ENCODE data around the gene PLTP.
"Not testable (repeated sequence)": the region's sequence is repeated elsewhere in the genome, so short reads cannot be mapped to it uniquely, and the experiment has no call there.

Gene PLTP

DNA sequence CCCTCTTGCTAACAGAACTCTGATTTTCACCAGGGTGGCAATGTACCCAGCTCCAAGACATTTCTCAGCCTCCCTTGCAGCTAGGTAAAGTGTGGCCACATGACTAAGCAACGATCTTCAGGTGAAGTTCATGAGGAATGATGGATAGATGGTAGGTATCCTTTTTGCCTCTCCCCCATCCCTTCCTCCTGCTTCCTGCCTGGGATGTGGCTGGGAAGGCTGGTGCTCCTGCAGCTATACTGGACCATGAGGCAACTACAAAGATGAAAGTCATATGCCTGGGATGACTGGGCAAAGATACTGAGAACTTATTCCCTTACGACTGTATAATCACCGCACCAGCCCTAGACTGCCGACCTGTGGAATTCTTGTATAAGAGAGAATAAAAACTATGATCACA is 46.6 kb upstream of the PLTP start:
- H3K36me3 ChIP-seq (ENCODE audit: low read length): peaks cover 11% of the 10 kb centered on the region
- TF ChIP-seq EZH2phosphoT487 (conservative IDR thresholded peaks at IDR 0.05; ENCODE audit: low read length): no peak
- no peak for TF ChIP-seq CTCF (IDR thresholded peaks at IDR 0.05; ENCODE audit: insufficient read depth, low read length, poor library complexity, severe bottlenecking)
- H3K9me3 ChIP-seq (ENCODE audit: insufficient read depth, low read length): no peaks in the 10 kb centered on the region
- H3F3A ChIP-seq (ENCODE audit: insufficient read depth): no peaks in the 10 kb centered on the region
- no peaks in the 10 kb centered on the region for H3K79me2 ChIP-seq (ENCODE audit: insufficient read depth, low read length)
- no peak overlapping the region for H3K27ac ChIP-seq (ENCODE audit: low read depth, low read length)
- H3K27me3 ChIP-seq (ENCODE audit: low read length): no peaks in the 10 kb centered on the region
- H3K4me2 ChIP-seq (ENCODE audit: low read depth, low read length, poor library complexity, severe bottlenecking): no peak overlapping the region
- no peaks in the 10 kb centered on the region for H3K9me2 ChIP-seq (replicated peaks; ENCODE audit: insufficient read depth, low read length)
- no peaks in the 10 kb centered on the region for H4K20me1 ChIP-seq (ENCODE audit: low read depth, low read length)
- H2AFZ ChIP-seq (ENCODE audit: low read depth, low read length, severe bottlenecking): no peak overlapping the region
- no peak overlapping the region for H3K4me3 ChIP-seq (ENCODE audit: insufficient read depth, low read length, poor library complexity, severe bottlenecking)
- no peak overlapping the region for H3K9ac ChIP-seq (ENCODE audit: low read length)

GRCh38 chr20:45957021-45957941 is 45.3 kb upstream of the PLTP start:
- Histone ChIP-seq H4K20me1 (ENCODE audit: low read depth, low read length) (no peaks in the 10 kb centered on the region), H3K36me3 (ENCODE audit: low read length) (peaks cover 11% of the 10 kb centered on the region), H3K4me3 (ENCODE audit: insufficient read depth, low read length, poor library complexity, severe bottlenecking) (no peak overlapping the region), H3K79me2 (ENCODE audit: insufficient read depth, low read length) (no peaks in the 10 kb centered on the region), H3K9me2 (replicated peaks; ENCODE audit: insufficient read depth, low read length) (no peaks in the 10 kb centered on the region), H3K27me3 (ENCODE audit: low read length) (no peaks in the 10 kb centered on the region), H3K27ac (ENCODE audit: low read depth, low read length) (no peak overlapping the region), H2AFZ (ENCODE audit: low read depth, low read length, severe bottlenecking) (no peak overlapping the region), H3F3A (ENCODE audit: insufficient read depth) (no peaks in the 10 kb centered on the region), H3K4me2 (ENCODE audit: low read depth, low read length, poor library complexity, severe bottlenecking) (no peak overlapping the region), H3K9me3 (ENCODE audit: insufficient read depth, low read length) (no peaks in the 10 kb centered on the region), H3K9ac (ENCODE audit: low read length) (no peak overlapping the region)
- no peak for TF ChIP-seq CTCF (IDR thresholded peaks at IDR 0.05; ENCODE audit: insufficient read depth, low read length, poor library complexity, severe bottlenecking)
- TF ChIP-seq EZH2phosphoT487 (conservative IDR thresholded peaks at IDR 0.05; ENCODE audit: low read length): no peak

DNA sequence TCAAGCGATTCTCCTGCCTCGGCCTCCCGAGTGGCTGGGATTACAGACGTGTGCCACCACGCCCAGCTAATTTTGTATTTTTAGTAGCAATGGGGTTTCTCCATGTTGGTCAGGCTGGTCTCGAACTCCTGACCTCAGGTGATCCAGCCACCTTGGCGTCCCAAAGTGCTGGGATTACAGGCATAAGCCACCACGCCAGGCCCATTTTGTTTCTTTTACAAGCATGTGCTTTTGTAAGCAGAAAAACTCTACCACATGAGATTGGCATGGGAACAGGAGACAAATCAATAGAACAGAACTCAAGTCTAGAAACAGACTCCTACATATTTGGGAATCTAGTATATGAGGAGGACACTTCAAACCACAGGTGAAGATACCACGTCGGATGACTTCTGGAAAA is 44.4 kb upstream of the PLTP start:
- H4K20me1 ChIP-seq (ENCODE audit: low read depth, low read length); H3K9ac ChIP-seq (ENCODE audit: low read length); H3K4me2 ChIP-seq (ENCODE audit: low read depth, low read length, poor library complexity, severe bottlenecking); H3K27me3 ChIP-seq (ENCODE audit: low read length); H3K9me3 ChIP-seq (ENCODE audit: insufficient read depth, low read length); H3F3A ChIP-seq (ENCODE audit: insufficient read depth); H2AFZ ChIP-seq (ENCODE audit: low read depth, low read length, severe bottlenecking); H3K4me3 ChIP-seq (ENCODE audit: insufficient read depth, low read length, poor library complexity, severe bottlenecking); H3K9me2 ChIP-seq (replicated peaks; ENCODE audit: insufficient read depth, low read length); H3K79me2 ChIP-seq (ENCODE audit: insufficient read depth, low read length); H3K27ac ChIP-seq (ENCODE audit: low read depth, low read length): not testable (repeated sequence)
- peaks cover 11% of the 10 kb centered on the region for H3K36me3 ChIP-seq (ENCODE audit: low read length)

GRCh38 chr20:45953672-45954071 is 41.7 kb upstream of the PLTP start:
- Histone ChIP-seq H2AFZ (ENCODE audit: low read depth, low read length, severe bottlenecking) (no peak overlapping the region), H3K27me3 (ENCODE audit: low read length) (no peaks in the 10 kb centered on the region), H3F3A (ENCODE audit: insufficient read depth) (no peaks in the 10 kb centered on the region), H3K4me2 (ENCODE audit: low read depth, low read length, poor library complexity, severe bottlenecking) (no peak overlapping the region), H3K9me2 (replicated peaks; ENCODE audit: insufficient read depth, low read length) (no peaks in the 10 kb centered on the region), H3K9ac (ENCODE audit: low read length) (no peak overlapping the region), H3K36me3 (ENCODE audit: low read length) (peaks cover 4% of the 10 kb centered on the region; the same call in 1 of the 2 replicates), H3K9me3 (ENCODE audit: insufficient read depth, low read length) (no peaks in the 10 kb centered on the region), H3K4me3 (ENCODE audit: insufficient read depth, low read length, poor library complexity, severe bottlenecking) (no peak overlapping the region), H3K27ac (ENCODE audit: low read depth, low read length) (no peak overlapping the region), H4K20me1 (ENCODE audit: low read depth, low read length) (no peaks in the 10 kb centered on the region), H3K79me2 (ENCODE audit: insufficient read depth, low read length) (no peaks in the 10 kb centered on the region)
- no peak for TF ChIP-seq EZH2phosphoT487 (conservative IDR thresholded peaks at IDR 0.05; ENCODE audit: low read length)
- no peak for TF ChIP-seq CTCF (IDR thresholded peaks at IDR 0.05; ENCODE audit: insufficient read depth, low read length, poor library complexity, severe bottlenecking)

Data from SU-DHL-6 (cell line).